Fibroblast of lung (primary cell): ENCODE data around the gene TJP1. TPM values are rescaled to one million over a fixed set of nuclear protein-coding genes. Genes with fewer than 3 reads are reported as not detected.
"Not testable (repeated sequence)": the region's sequence is repeated elsewhere in the genome, so short reads cannot be mapped to it uniquely, and the experiment has no call there.

Experiments
- DNase-seq, 2 donors: peaks; one replicate each; pipeline versions ENCODE4 v3.0.0 to v3.0.0-alpha.2; 2010; ENCODE audit warnings: low read depth in 2 of 2
- H2AFZ ChIP-seq: 2 replicates; pipeline ENCODE4 v1.5.1; 2012; ENCODE audit warnings: low read length, control low read depth, inconsistent platforms
- H3K27ac ChIP-seq: 2 replicates; pipeline ENCODE4 v1.5.1; 2011; ENCODE audit warnings: low read length, control low read depth; ENCODE audit not compliant: insufficient read depth
- H3K27me3 ChIP-seq: 2 replicates; pipeline ENCODE4 v1.5.1; 2011; ENCODE audit warnings: mild to moderate bottlenecking, low read length; ENCODE audit not compliant: control insufficient read depth, insufficient read depth
- H3K36me3 ChIP-seq: 2 replicates; pipeline ENCODE4 v1.5.1; 2011; ENCODE audit warnings: low read length; ENCODE audit not compliant: control insufficient read depth, insufficient read depth
- H3K4me1 ChIP-seq: 2 replicates; pipeline ENCODE4 v1.5.1; 2011; ENCODE audit warnings: low read length; ENCODE audit not compliant: control insufficient read depth, insufficient read depth; ENCODE audit errors: extremely low read depth
- H3K4me2 ChIP-seq: 2 replicates; pipeline ENCODE4 v1.5.1; 2011; ENCODE audit warnings: low read length, control low read depth; ENCODE audit not compliant: insufficient read depth; ENCODE audit errors: extremely low read depth
- H3K4me3 ChIP-seq, 4 experiments: fragments of 200-600 bp in 1 of 4; sonication (generic) in 1 of 4; replicated peaks in 1 of 4; 2 replicates each; pipeline ENCODE4 v1.5.1; 2011 to 2016; ENCODE audit warnings: low read length in 4 of 4, low read depth in 3 of 4, mild to moderate bottlenecking in 3 of 4, control low read depth in 2 of 4, inconsistent platforms in 1 of 4, mixed read lengths in 1 of 4; ENCODE audit not compliant: insufficient read depth in 1 of 4; ENCODE audit errors: control extremely low read depth in 1 of 4
- H3K79me2 ChIP-seq: 2 replicates; pipeline ENCODE4 v1.5.1; 2012; ENCODE audit warnings: mild to moderate bottlenecking, low read length, inconsistent platforms; ENCODE audit not compliant: control insufficient read depth, insufficient read depth
- H3K9ac ChIP-seq: 2 replicates; pipeline ENCODE4 v1.5.1; 2011; ENCODE audit warnings: mild to moderate bottlenecking, low read length, control low read depth; ENCODE audit not compliant: insufficient read depth
- H3K9me3 ChIP-seq: 2 replicates; pipeline ENCODE4 v1.5.1; 2012; ENCODE audit warnings: low read depth, low read length; ENCODE audit not compliant: control insufficient read depth, insufficient read depth
- H4K20me1 ChIP-seq: 2 replicates; pipeline ENCODE4 v1.5.1; 2011; ENCODE audit warnings: low read length; ENCODE audit not compliant: control insufficient read depth, insufficient read depth; ENCODE audit errors: extremely low read depth
- CTCF ChIP-seq, 2 donors: IDR thresholded peaks in 1 of 2; conservative IDR thresholded peaks in 1 of 2; 1 replicate in 1 of 2; 2 replicates in 1 of 2; pipeline ENCODE4 v1.5.1; 2011 to 2012; ENCODE audit warnings: low read length in 2 of 2, control low read depth in 1 of 2, inconsistent platforms in 1 of 2, low read depth in 1 of 2, mild to moderate bottlenecking in 1 of 2
- EZH2 ChIP-seq: IDR thresholded peaks from 2 replicates; pipeline ENCODE4 v1.5.1; 2012; ENCODE audit warnings: low read length, control low read depth, mild to moderate bottlenecking; ENCODE audit errors: missing control alignments
- polyA plus RNA-seq, 2 donors: library from polyadenylated mRNA; depleted of rRNA in 1 of 2; stranded (reverse) in 1 of 2; unstranded in 1 of 2; fragments of >200 nt; gene quantifications; 2 replicates each; pipeline ENCODE4 v1.2.1, GENCODE V29; 2011 to 2012; ENCODE audit warnings: missing spikeins in 1 of 2
- total RNA-seq: library from RNA; depleted of rRNA; stranded (reverse); fragments of >200 nt; gene quantifications from 2 replicates; pipeline ENCODE4 v1.2.1, GENCODE V29; 2014

The TJP1 gene
- total and polyA plus RNA-seq, 2 donors (not counting 1 experiment from before 2014, with no cell fraction given) = 53.7 to 110 TPM

- DNase-seq = no peak
Observed at GRCh38 chr15:29818141-29818540, 4.1 kb downstream of the TJP1 start.

GRCh38 chr15:29817455-29817854 is 4.8 kb downstream of the TJP1 start:
- not testable (repeated sequence) for H3K36me3 ChIP-seq, H3K4me1 ChIP-seq, H3K4me2 ChIP-seq, H3K9ac ChIP-seq, H3K4me3 ChIP-seq, H2AFZ ChIP-seq, H3K9me3 ChIP-seq, H3K27ac ChIP-seq, H3K27me3 ChIP-seq, H4K20me1 ChIP-seq, DNase-seq
- H3K79me2 ChIP-seq = peaks cover 87% of the 10 kb centered on the region

More at GRCh38 chr15:29818141-29818540, 4.1 kb downstream of the TJP1 start:
- Histone ChIP-seq H3K9ac (no peak overlapping the region), H3K4me3 (peak overlapping the region in 1 of 4 experiments; percentile 17), H3K27ac (peak overlapping the region; percentile 0), H4K20me1 (peaks cover 3% of the 10 kb centered on the region), H3K36me3 (no peaks in the 10 kb centered on the region), H3K4me2 (no peak overlapping the region), H3K79me2 (peaks cover 81% of the 10 kb centered on the region), H3K4me1 (peaks cover 11% of the 10 kb centered on the region), H3K9me3 (no peaks in the 10 kb centered on the region), H2AFZ (no peak overlapping the region), H3K27me3 (no peaks in the 10 kb centered on the region)
- no peak for TF ChIP-seq CTCF (conservative IDR thresholded peaks at IDR 0.05 in 1 of 2, IDR thresholded peaks at IDR 0.05 in 1 of 2; ENCODE audit: low read depth in 1 of 2, low read length in 2 of 2)
- no peak for TF ChIP-seq EZH2

- H3K79me2 ChIP-seq = peaks cover 95% of the 10 kb centered on the region
- no peaks in the 10 kb centered on the region for H3K36me3 ChIP-seq
- peak overlapping the region; percentile 28 for H3K4me2 ChIP-seq
- no peaks in the 10 kb centered on the region for H3K9me3 ChIP-seq
- H3K27ac ChIP-seq = peak overlapping the region; percentile 13
- no peak overlapping the region for H3K9ac ChIP-seq
- no peak overlapping the region for H3K4me3 ChIP-seq
- peaks cover 3% of the 10 kb centered on the region for H4K20me1 ChIP-seq
- peaks cover 10% of the 10 kb centered on the region for H3K4me1 ChIP-seq
- no peak for TF ChIP-seq CTCF (conservative IDR thresholded peaks at IDR 0.05 in 1 of 2, IDR thresholded peaks at IDR 0.05 in 1 of 2; ENCODE audit: low read depth in 1 of 2, low read length in 2 of 2)
- TF ChIP-seq EZH2 = no peak
- DNase-seq = peak; percentile 55 to 62
- H2AFZ ChIP-seq = no peak overlapping the region
- H3K27me3 ChIP-seq = no peaks in the 10 kb centered on the region
Observed at GRCh38 chr15:29815000-29815710, 7.1 kb downstream of the TJP1 start.
